Mesodermal cell (in vitro differentiated cells): ENCODE data around the gene RNASE7.

Experiments
- H3K27ac ChIP-seq: 2 replicates; pipeline ENCODE4 v1.7.0; 2013; ENCODE audit warnings: mild to moderate bottlenecking, low read depth, low read length, moderate library complexity; ENCODE audit not compliant: severe bottlenecking
- H3K36me3 ChIP-seq: 2 replicates; pipeline ENCODE4 v1.7.1; 2013; ENCODE audit warnings: mild to moderate bottlenecking, low read length, moderate library complexity; ENCODE audit not compliant: control insufficient read depth, insufficient read depth
- H3K4me1 ChIP-seq: one replicate; pipeline ENCODE4 v1.7.1; 2013; ENCODE audit warnings: mild to moderate bottlenecking, low read length; ENCODE audit not compliant: insufficient read depth, control insufficient read depth, poor library complexity, severe bottlenecking
- H3K4me3 ChIP-seq: 2 replicates; pipeline ENCODE4 v1.7.0; 2013; ENCODE audit warnings: low read length, control low read depth, mild to moderate bottlenecking; ENCODE audit not compliant: insufficient read depth, poor library complexity, severe bottlenecking; ENCODE audit errors: extremely low read depth
- H3K9me3 ChIP-seq: 2 replicates; pipeline ENCODE4 v1.7.1; 2013; ENCODE audit warnings: mild to moderate bottlenecking, low read length, moderate library complexity; ENCODE audit not compliant: control insufficient read depth
- WGBS, 2 experiments: methylation state at CpG; one replicate each; pipeline ENCODE4 v1.1.5; 2013; ENCODE audit warnings: missing lambda C conversion rate in 2 of 2; ENCODE audit not compliant: insufficient coverage in 2 of 2; 5-methylcytosine and 5-hydroxymethylcytosine counted together

Gene RNASE7

DNA sequence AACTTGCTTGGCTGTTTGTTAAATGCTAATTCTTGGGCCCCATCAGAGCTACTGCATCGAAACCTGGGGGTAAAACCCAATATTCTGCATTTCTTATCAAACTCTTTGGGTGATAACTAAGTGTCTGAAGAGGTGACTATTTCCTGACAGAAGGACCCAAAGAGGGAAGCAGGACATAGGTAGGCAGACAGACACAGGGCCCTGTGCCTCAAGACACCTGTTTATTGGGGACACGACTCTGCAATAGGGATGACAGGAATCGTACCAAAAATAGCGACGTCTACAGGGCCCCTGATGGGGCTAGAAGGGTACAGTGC is 47.7 kb downstream of the RNASE7 start:
- WGBS, 2 experiments: 88 to 90% methylated on average over 4 to 5 of the region's 5 CpGs
- Histone ChIP-seq H3K4me3 (no peak overlapping the region), H3K4me1 (peaks cover 22% of the 10 kb centered on the region), H3K9me3 (no peaks in the 10 kb centered on the region), H3K27ac (no peak overlapping the region), H3K36me3 (peaks cover 83% of the 10 kb centered on the region)

DNA sequence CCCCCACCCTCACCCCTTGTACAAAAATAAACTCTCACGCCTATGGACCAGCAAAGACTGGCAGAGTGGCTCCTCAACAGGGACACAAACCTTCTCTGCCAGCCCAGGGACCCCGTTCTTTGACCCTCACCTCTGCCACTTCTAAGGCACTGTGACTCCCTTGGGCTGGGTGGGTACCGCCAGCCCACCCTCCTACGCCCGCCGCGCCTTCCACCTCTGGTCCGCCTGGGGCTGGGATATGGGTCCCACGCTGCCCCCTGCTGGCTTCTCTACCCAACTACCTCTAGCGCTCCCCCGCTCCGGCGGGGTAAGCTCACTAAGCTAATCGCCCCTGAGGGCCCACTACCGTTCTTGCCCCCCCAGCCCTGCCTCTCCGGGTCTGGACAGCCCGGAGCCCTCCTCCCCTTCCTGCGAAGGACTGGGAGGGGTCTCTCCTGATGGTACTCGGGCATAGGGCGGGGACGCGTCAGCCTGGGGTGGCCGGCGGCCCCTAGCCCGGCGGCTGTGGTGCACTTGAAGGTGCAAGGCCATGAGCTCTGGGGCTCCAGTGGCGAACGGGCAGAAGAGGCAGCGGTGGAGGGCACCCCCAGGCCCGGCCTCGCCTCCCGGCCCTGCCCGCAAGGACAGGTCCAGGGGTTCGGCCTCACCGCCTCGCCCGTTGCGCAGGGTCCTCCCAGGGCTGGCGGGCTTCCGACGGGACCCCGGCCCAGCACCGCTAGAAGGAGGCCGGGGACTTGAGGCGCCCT is 48.2 kb downstream of the RNASE7 start:
- Histone ChIP-seq H3K27ac (no peak overlapping the region), H3K36me3 (peaks cover 78% of the 10 kb centered on the region), H3K9me3 (no peaks in the 10 kb centered on the region), H3K4me1 (peaks cover 27% of the 10 kb centered on the region), H3K4me3 (no peak overlapping the region)
- 87 to 94% methylated on average over 36 to 41 of the region's 45 CpGs for WGBS, 2 experiments

DNA sequence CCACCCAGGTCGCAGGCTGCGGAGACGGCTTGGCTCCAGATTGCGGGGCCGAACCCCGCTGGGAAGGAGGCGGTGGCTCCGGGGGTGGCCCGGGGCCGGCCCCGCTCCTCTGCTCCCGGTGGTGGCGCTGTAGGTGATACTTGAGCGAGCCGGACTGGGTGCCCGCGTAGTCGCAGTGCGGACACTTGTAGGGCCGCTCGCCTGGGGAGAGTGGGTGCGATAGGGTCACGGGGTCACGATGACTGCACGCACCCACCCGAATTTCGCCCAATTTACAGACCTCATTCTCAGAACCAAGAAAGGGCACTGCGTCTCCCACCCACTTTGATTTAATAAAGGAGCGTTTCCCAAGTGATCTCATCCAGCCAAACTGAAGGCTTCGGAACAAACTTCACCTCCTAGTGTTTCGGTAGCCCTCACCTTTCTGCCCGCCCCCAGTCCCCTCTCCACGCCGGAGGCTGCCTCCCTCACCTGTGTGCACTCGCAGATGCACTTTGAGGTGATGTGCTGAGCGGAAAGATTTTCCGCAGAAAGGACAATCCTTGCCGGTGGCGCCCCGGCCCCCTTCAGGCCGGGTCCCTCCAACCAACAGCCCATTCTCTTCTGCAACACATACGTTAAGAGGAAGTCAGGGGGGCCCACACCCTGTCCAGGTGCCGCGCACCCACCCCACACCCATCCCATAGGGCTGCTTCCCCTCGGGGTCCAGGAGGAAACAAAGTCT is 48.9 kb downstream of the RNASE7 start:
- 95 to 96% methylated on average over 36 to 42 of the region's 45 CpGs for whole genome bisulfite sequencing, 2 experiments
- Histone ChIP-seq H3K4me1 (peaks cover 29% of the 10 kb centered on the region), H3K4me3 (no peak overlapping the region), H3K9me3 (no peaks in the 10 kb centered on the region), H3K36me3 (peaks cover 70% of the 10 kb centered on the region), H3K27ac (no peak overlapping the region)

DNA sequence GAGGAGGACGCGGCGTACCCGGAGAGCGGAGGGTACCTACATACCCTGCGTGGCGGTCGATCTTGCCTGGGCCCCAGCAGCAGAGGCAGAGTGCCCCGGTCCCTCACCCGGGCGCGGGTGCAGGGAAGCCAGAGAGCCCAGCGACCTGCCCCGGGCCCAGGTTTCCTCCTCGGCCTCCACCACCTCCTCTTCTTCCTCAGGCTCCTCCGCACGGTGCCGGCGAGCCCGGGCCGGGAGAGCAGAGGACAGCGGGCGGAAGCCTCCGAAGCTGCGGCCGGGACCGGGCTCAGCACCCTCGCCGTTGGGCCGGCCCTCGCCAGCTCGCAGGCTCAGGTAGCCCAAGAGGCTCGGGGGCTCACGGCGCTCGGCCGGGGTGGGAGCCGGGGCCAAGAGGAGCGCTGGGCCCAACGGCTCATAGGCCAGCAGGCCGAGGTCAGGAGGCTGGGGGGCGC is 49.7 kb downstream of the RNASE7 start:
- Histone ChIP-seq H3K4me3 (no peak overlapping the region), H3K27ac (no peak overlapping the region), H3K9me3 (no peaks in the 10 kb centered on the region), H3K4me1 (peaks cover 27% of the 10 kb centered on the region), H3K36me3 (peaks cover 65% of the 10 kb centered on the region)
- WGBS, 2 experiments: 95 to 98% methylated on average over 24 to 35 of the region's 42 CpGs

GRCh38 chr14:21092273-21093011 is 50.3 kb downstream of the RNASE7 start:
- Histone ChIP-seq H3K27ac (no peak overlapping the region), H3K9me3 (no peaks in the 10 kb centered on the region), H3K4me1 (peaks cover 24% of the 10 kb centered on the region), H3K36me3 (peaks cover 60% of the 10 kb centered on the region), H3K4me3 (no peak overlapping the region)
- 71 to 74% methylated on average over 39 to 56 of the region's 59 CpGs for WGBS, 2 experiments

DNA sequence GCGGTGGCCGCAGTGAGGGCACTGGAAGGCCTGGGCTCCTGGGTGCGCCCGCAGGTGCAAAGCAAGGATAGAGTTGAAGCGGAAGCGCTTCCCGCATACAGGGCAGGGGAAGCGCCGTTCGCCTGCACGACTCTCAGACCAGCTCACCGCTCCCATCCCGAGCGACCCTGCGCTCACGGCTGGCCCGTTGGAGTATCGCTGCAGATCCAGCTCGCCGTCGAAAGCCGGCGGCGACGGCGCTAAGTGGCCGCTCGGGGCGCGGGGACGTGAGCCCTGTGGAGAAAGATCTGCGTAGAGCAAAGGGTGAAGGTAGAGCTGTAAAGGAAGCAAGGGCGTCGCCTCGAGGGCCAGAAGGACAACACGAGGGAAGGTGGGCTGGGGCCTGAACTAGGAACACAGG is 50.9 kb downstream of the RNASE7 start:
- Histone ChIP-seq H3K4me1 (peaks cover 24% of the 10 kb centered on the region), H3K27ac (no peak overlapping the region)
- WGBS, 2 experiments: 87 to 90% methylated on average over 35 to 36 of the region's 36 CpGs

More for the DNA sequence above, 50.9 kb downstream of the RNASE7 start:
- peaks cover 58% of the 10 kb centered on the region for H3K36me3 ChIP-seq
- no peaks in the 10 kb centered on the region for H3K9me3 ChIP-seq
- no peak overlapping the region for H3K4me3 ChIP-seq
